HepG2 (cell line): Measurements from ENCODE around the gene TSNAXIP1. TPM values are rescaled to one million over a fixed set of nuclear protein-coding genes. Genes with fewer than 3 reads are reported as not detected.

Experiments
- CBFB ChIP-seq: sonication (generic); formaldehyde crosslinking; IDR thresholded peaks from 2 replicates; pipeline ENCODE4 v1.4.0; 2020; ENCODE audit warnings: missing genetic modification reagents
- CENPT ChIP-seq: sonication (generic); formaldehyde crosslinking; IDR thresholded peaks from 2 replicates; pipeline ENCODE4 v1.8.0; 2022; ENCODE audit warnings: low read depth, mild to moderate bottlenecking, moderate library complexity, missing genetic modification reagents
- E2F1 ChIP-seq: sonication (generic); formaldehyde crosslinking; IDR thresholded peaks from 2 replicates; pipeline ENCODE4 v1.5.0; 2020; ENCODE audit warnings: missing genetic modification reagents
- ETV5 ChIP-seq: IDR thresholded peaks from 2 replicates; pipeline ENCODE4 v1.6.1; 2018; ENCODE audit warnings: missing biosample characterization, missing genetic modification reagents, inconsistent platforms, borderline replicate concordance
- FUBP1 ChIP-seq: sonication (generic); formaldehyde crosslinking; IDR thresholded peaks from 2 replicates; pipeline ENCODE4 v1.5.1; 2020; ENCODE audit warnings: missing genetic modification reagents, mild to moderate bottlenecking, borderline replicate concordance
- KMT2B ChIP-seq: IDR thresholded peaks from 2 replicates; pipeline ENCODE4 v1.6.1; 2016; ENCODE audit warnings: missing genetic modification reagents, missing compliant biosample characterization
- NFATC3 ChIP-seq: sonication (generic); formaldehyde crosslinking; IDR thresholded peaks from 2 replicates; pipeline ENCODE4 v1.5.1; 2020; ENCODE audit warnings: mild to moderate bottlenecking, missing genetic modification reagents
- NFIC ChIP-seq: IDR thresholded peaks from 2 replicates; pipeline ENCODE4 v1.6.1; 2012; ENCODE audit warnings: mild to moderate bottlenecking, low read length, inconsistent platforms
- NR2F1 ChIP-seq, 2 experiments: fragments of 450-650 bp in 1 of 2; formaldehyde crosslinking in 1 of 2; IDR thresholded peaks; 2 replicates each; pipeline versions ENCODE4 v1.5.0 to v1.6.1; 2016 to 2020; ENCODE audit warnings: mild to moderate bottlenecking in 1 of 2, missing compliant biosample characterization in 1 of 2, missing genetic modification reagents in 1 of 2, moderate library complexity in 1 of 2
- PBX3 ChIP-seq: sonication (generic); formaldehyde crosslinking; IDR thresholded peaks from 2 replicates; pipeline ENCODE4 v1.8.1; 2023; ENCODE audit warnings: missing genetic modification reagents, inconsistent platforms, borderline replicate concordance
- POGK ChIP-seq: sonication (generic); formaldehyde crosslinking; conservative IDR thresholded peaks from 2 replicates; pipeline ENCODE4 v1.8.0; 2022; ENCODE audit warnings: mild to moderate bottlenecking, moderate library complexity, missing genetic modification reagents
- XRCC5 ChIP-seq: fragments of 200-400 bp; formaldehyde crosslinking; optimal IDR thresholded peaks from 2 replicates; pipeline ENCODE3; 2017; ENCODE audit warnings: mild to moderate bottlenecking, low read length
- ZFP62 ChIP-seq: sonication (generic); formaldehyde crosslinking; IDR thresholded peaks from 2 replicates; pipeline ENCODE4 v1.4.0; 2020; ENCODE audit warnings: missing genetic modification reagents
- ZNF20 ChIP-seq: sonication (generic); formaldehyde crosslinking; IDR thresholded peaks from 2 replicates; pipeline ENCODE4 v1.4.0; 2020; ENCODE audit warnings: mild to moderate bottlenecking, moderate library complexity, missing genetic modification reagents
- ZNF331 ChIP-seq: sonication (generic); formaldehyde crosslinking; IDR thresholded peaks from 2 replicates; pipeline ENCODE4 v1.4.0; 2020; ENCODE audit warnings: missing genetic modification reagents
- ZNF709 ChIP-seq: sonication (generic); formaldehyde crosslinking; IDR thresholded peaks from 2 replicates; pipeline ENCODE4 v1.5.0; 2020; ENCODE audit warnings: mild to moderate bottlenecking, missing genetic modification reagents
- ZNF737 ChIP-seq: sonication (generic); formaldehyde crosslinking; IDR thresholded peaks from 2 replicates; pipeline ENCODE4 v1.5.0; 2020; ENCODE audit warnings: missing genetic modification reagents, mild to moderate bottlenecking, borderline replicate concordance
- ZNF746 ChIP-seq: sonication (generic); formaldehyde crosslinking; IDR thresholded peaks from 2 replicates; pipeline ENCODE4 v1.8.0; 2022; ENCODE audit warnings: mild to moderate bottlenecking, missing genetic modification reagents
- ZNF784 ChIP-seq: sonication (generic); formaldehyde crosslinking; IDR thresholded peaks from 2 replicates; pipeline ENCODE4 v1.5.1; 2020; ENCODE audit warnings: missing genetic modification reagents, mild to moderate bottlenecking, borderline replicate concordance
- polyA plus RNA-seq, 8 experiments: library from polyadenylated mRNA; depleted of rRNA in 3 of 8; stranded (reverse) in 7 of 8; unstranded in 1 of 8; fragments of >200 nt; fragmentation: Illumina TruSeq in 4 of 8; extraction: Trizol in 4 of 8; gene quantifications; 2 replicates each; pipeline versions ENCODE4 v1.2.1 to v1.2.3, GENCODE V29; 2011 to 2016; ENCODE audit warnings: low read depth in 4 of 8, missing spikeins in 1 of 8, mixed read lengths in 1 of 8; ENCODE audit not compliant: insufficient read depth in 1 of 8
- total RNA-seq, 5 experiments: library from RNA; depleted of rRNA; stranded (reverse); fragments of >200 nt; fragmentation: Illumina TruSeq; extraction: Trizol; gene quantifications; 2 replicates each; pipeline ENCODE4 v1.2.3, GENCODE V29; 2016; ENCODE audit warnings: low read depth in 1 of 5
- TF ChIP-seq, protein P1 (sequence below): IDR thresholded peaks from 2 replicates; pipeline ENCODE4 v1.6.1; 2016; ENCODE audit warnings: missing compliant biosample characterization, missing genetic modification reagents, borderline replicate concordance

Gene TSNAXIP1
- total and polyA plus RNA-seq, 2 of the 13 experiments (the other 11 are each of a cell fraction or from before 2014, with no cell fraction given), result 0.37 to 0.86 TPM

GRCh38 chr16:67833415-67834241 lies 26.9 kb downstream of the TSNAXIP1 start (continued):
- TF ChIP-seq ZNF737 (CRISPR knock-in tag) (0 out of 2 replicates have a peak, but pooled peaks have one; percentile 38), NFIC (no peak; the same call in 1 of the 2 replicates), FUBP1 (CRISPR knock-in tag) (peak; percentile 29; the same call in 1 of the 2 replicates), ZFP62 (CRISPR knock-in tag) (0 out of 2 replicates have a peak, but pooled peaks have one; percentile 84), ZNF20 (CRISPR knock-in tag) (no peak), ETV5 (CRISPR knock-in tag) (peak; percentile 80), ZNF746 (CRISPR knock-in tag) (peak; percentile 65; the same call in 1 of the 2 replicates), KMT2B (CRISPR knock-in tag) (peak; percentile 89), XRCC5 (peak; percentile 65), CBFB (CRISPR knock-in tag) (peak; percentile 94), POGK (CRISPR knock-in tag) (peak; percentile 90; the same call in 1 of the 2 replicates), PBX3 (CRISPR knock-in tag) (peak; percentile 65; the same call in 1 of the 2 replicates), NR2F1 (CRISPR knock-in tag; IDR thresholded peaks at IDR 0.05) (no peak), NFATC3 (0 out of 2 replicates have a peak, but pooled peaks have one; percentile 17), ZNF331 (CRISPR knock-in tag) (peak; percentile 80), CENPT (peak; percentile 26; the same call in 1 of the 2 replicates), ZNF709 (CRISPR knock-in tag) (peak; percentile 84), E2F1 (CRISPR knock-in tag) (peak; percentile 94), ZNF784 (no peak)
- TF ChIP-seq, protein P1, sequence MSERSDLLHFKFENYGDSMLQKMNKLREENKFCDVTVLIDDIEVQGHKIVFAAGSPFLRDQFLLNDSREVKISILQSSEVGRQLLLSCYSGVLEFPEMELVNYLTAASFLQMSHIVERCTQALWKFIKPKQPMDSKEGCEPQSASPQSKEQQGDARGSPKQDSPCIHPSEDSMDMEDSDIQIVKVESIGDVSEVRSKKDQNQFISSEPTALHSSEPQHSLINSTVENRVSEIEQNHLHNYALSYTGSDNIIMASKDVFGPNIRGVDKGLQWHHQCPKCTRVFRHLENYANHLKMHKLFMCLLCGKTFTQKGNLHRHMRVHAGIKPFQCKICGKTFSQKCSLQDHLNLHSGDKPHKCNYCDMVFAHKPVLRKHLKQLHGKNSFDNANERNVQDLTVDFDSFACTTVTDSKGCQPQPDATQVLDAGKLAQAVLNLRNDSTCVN (CRISPR knock-in tag), result peak; percentile 34; the same call in 1 of the 2 replicates
